GM10266 (cell line): Measurements from ENCODE around the gene TMEM14C.
"Not testable (repeated sequence)": the region's sequence is repeated elsewhere in the genome, so short reads cannot be mapped to it uniquely, and the experiment has no call there.

Source experiments
- DNase-seq: peaks from one replicate; pipeline ENCODE4 v3.0.0; 2012; ENCODE audit errors: extremely low spot score
- TF ChIP-seq, protein P1 (sequence below): IDR thresholded peaks from 2 replicates; pipeline ENCODE4 v1.5.1; 2012; ENCODE audit warnings: mild to moderate bottlenecking, low read depth; ENCODE audit not compliant: control insufficient read depth, insufficient read depth; ENCODE audit errors: missing control alignments

TMEM14C gene

DNA sequence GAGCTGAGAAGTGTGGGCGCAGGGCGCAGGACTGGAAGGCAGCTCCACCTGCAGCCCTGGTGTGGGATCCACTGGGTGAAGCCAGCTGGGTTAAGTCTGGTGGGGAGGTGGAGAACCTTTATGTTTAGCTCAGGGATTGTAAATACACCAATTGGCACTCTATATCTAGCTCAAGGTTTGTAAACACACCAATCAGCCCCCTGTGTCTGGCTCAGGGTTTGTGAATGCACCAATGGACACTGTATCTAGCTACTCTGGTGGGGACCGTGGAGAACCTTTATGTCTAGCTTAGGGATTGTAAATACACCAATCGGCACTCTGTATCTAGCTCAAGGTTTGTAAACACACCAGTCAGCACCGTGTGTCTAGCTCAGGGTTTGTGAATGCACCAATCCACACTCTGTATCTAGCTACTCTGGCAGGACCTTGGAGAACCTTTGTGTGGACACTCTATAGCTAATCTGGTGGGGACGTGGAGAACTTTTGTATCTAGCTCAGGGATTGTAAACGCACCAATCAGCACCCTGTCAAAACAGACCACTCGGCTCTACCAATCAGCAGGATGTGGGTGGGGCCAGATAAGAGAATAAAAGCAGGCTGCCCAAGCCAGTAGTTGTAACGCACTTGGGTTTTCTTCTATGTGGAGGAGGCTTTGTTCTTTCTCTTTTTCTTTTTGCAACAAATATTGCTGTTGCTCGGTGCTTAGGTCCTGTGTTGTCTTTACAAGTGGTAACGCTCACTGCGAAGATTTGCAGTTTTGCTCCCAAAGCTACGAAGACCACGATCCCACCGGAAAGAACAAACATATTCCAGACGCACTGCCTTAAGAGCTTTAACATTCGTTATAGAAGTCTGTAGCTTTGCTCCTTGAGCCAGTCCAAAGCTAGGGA is 1.7 kb upstream of the TMEM14C start:
- DNase-seq, result not testable (repeated sequence)

DNA sequence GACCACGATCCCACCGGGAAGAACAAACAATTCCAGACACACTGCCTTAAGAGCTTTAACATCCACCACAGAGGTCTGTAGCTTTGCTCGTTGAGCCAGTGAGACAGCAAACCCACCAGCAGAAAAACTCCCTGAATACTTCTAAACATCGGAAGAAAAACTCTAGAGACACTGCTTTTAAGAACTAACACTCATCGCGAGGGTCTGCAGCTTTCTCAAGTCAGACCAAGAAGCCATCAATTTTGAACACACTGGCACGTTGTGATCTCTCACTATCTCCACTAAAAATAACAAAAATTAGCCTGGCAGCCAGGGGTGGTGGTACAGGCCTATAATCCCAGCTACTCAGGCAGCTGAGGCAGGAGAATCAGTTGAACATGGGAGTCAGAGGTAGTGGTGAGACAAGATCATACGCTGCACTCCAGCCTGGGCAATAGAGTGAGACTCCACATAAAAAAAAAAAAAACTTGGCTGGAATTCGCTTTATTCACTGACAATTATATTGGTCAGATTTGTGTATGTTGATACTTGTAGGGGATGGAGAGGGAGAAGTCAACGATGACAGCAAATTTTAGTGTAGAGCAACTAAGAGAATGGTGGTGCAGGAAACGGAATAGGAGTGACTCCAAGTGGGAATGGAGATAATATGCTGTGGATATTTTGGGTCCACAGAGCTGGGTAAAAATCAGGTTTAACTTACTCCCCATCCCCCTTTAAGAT is 860 bp upstream of the TMEM14C start:
- no peak for DNase-seq
- TF ChIP-seq, protein P1, sequence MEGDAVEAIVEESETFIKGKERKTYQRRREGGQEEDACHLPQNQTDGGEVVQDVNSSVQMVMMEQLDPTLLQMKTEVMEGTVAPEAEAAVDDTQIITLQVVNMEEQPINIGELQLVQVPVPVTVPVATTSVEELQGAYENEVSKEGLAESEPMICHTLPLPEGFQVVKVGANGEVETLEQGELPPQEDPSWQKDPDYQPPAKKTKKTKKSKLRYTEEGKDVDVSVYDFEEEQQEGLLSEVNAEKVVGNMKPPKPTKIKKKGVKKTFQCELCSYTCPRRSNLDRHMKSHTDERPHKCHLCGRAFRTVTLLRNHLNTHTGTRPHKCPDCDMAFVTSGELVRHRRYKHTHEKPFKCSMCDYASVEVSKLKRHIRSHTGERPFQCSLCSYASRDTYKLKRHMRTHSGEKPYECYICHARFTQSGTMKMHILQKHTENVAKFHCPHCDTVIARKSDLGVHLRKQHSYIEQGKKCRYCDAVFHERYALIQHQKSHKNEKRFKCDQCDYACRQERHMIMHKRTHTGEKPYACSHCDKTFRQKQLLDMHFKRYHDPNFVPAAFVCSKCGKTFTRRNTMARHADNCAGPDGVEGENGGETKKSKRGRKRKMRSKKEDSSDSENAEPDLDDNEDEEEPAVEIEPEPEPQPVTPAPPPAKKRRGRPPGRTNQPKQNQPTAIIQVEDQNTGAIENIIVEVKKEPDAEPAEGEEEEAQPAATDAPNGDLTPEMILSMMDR, result no peak

More for the DNA sequence above, 1.7 kb upstream of the TMEM14C start:
- TF ChIP-seq, protein P1, result peak; percentile 15

DNA sequence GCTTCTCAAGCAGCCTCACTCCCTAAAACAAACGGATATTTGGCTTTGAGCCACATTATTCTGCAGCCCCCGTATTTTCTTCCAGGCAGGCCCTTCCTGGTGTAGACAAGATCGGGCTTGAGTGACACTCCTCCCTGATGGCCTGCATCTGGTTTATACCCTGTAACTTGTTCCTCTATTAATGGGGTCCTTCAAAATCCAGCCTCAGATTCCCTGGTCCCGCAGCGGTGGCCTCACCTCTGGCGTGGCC is 375 bp upstream of the TMEM14C start:
- DNase-seq, result no peak
- TF ChIP-seq, protein P1, result no peak

DNA sequence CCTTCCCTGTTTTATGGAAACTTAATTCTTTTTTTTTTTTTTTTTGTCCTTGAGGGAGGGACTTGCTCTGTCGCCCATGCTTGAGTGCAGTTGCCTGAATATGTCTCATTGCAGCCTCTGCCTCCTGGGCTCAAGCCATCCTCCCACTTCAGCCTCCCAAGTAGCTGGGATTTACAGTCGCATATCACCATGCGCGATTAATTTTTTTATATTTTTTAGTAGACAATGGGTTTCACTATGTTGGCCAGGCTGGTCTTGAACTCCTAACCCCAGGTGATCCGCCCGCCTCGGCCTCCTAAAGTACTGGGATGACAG is 654 bp downstream of the TMEM14C start:
- DNase-seq, result no peak
- TF ChIP-seq, protein P1, result no peak

DNA sequence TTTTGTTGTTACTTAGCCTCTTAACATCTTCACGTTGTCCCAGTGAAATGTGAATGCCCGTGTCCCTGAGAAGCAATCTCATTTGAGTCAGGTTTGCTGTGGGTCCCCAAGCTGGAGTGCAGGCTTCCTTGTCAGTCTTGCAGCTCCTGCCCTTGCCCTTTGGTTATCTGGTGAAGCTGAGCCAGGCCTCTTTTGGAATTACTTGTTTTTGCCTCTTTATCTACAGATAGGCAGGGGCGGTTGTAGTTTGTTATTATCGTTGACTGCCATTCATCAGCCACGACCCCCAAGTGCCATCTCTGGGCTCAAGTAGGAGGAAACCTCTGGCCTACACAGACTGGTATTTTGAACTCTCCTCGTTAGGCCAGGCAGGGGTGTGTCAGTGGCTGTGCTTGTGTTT is 2.2 kb downstream of the TMEM14C start:
- no peak for DNase-seq
- TF ChIP-seq, protein P1, result no peak

DNA sequence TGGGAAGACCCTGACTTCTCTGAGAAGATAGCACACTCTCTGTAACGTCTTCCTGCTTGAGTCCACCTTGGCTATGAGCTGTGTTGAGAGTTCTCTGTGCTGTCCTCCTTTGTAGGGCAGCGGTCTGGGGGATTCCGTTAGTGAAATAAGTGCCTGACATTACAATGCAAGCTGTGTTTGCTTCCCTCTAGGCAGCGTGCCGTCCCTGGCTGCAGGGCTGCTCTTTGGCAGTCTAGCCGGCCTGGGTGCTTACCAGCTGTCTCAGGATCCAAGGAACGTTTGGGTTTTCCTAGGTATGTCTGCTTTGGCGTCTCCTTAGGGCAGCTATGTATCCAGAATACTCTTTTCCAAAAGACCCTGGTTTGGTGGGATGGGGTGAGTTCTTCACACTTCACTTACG is 2.8 kb downstream of the TMEM14C start:
- TF ChIP-seq, protein P1, result no peak
- DNase-seq, result no peak

DNA sequence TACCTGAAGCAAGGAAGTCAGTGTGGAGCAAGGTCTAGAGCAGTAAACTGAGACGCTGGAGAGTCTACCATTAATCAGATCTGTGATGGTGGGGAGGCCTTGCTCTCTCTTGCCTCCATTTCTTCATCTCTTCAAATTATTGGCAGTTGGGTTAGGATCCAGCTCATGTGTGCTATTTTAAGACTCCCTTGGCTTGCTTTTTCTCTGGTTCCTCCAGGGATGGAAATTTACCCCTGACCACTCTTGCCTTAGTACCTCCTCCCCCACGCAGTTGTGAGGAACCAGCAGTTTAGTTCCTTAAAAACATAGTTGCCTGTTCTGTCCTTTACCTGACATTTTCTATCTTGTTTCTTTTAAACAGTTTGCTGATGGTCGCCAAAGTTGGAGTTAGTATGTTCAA is 7.4 kb downstream of the TMEM14C start:
- TF ChIP-seq, protein P1, result no peak
- no peak for DNase-seq
